GM13976 (cell line): ENCODE results near the gene PACRG.

ENCODE experiments used
- DNase-seq: peaks from one replicate; pipeline ENCODE4 v3.0.0; 2012; ENCODE audit warnings: low spot score
- CTCF ChIP-seq: IDR thresholded peaks from 2 replicates; pipeline ENCODE4 v1.5.1; 2012; ENCODE audit warnings: borderline replicate concordance, mild to moderate bottlenecking; ENCODE audit not compliant: insufficient read depth; ENCODE audit errors: extremely low read depth, missing control alignments, control extremely low read depth
- in situ Hi-C: fragments of 300-500 bp; cut with MboI; formaldehyde crosslinking; loops from one replicate; pipeline ENCODE4 v1.12.0; 2022; ENCODE audit warnings: low sequenced_read_pairs, mixed read lengths, inconsistent platforms; ENCODE audit not compliant: unreplicated experiment

The PACRG gene

GRCh38 chr6:163323705-163324104 lies 595.9 kb downstream of the PACRG start:
- in situ Hi-C loops = no loop called here
- no peak for TF ChIP-seq CTCF
- no peak for DNase-seq

GRCh38 chr6:163324326-163324687 lies 596.5 kb downstream of the PACRG start:
- TF ChIP-seq CTCF = no peak
- no peak for DNase-seq
- in situ Hi-C loops = no loop called here

- DNase-seq = no peak
- TF ChIP-seq CTCF = no peak
- in situ Hi-C loops = no loop called here
Observed at GRCh38 chr6:163324688-163325389, 597.1 kb downstream of the PACRG start.

- no peak for TF ChIP-seq CTCF
- in situ Hi-C loops = no loop called here
- no peak for DNase-seq
Observed at GRCh38 chr6:163325390-163325784, 597.6 kb downstream of the PACRG start.

- TF ChIP-seq CTCF = no peak
- DNase-seq = no peak
- in situ Hi-C loops = no loop called here
Observed at GRCh38 chr6:163327165-163327880, 599.5 kb downstream of the PACRG start.

- DNase-seq = no peak
- in situ Hi-C loops = no loop called here
- no peak for TF ChIP-seq CTCF
Observed at GRCh38 chr6:163327921-163328320, 600.1 kb downstream of the PACRG start.
